ENCODE results near the gene SEMA6A.
"Not testable (repeated sequence)": the region's sequence is repeated elsewhere in the genome, so short reads cannot be mapped to it uniquely, and the experiment has no call there.

SEMA6A gene

DNA sequence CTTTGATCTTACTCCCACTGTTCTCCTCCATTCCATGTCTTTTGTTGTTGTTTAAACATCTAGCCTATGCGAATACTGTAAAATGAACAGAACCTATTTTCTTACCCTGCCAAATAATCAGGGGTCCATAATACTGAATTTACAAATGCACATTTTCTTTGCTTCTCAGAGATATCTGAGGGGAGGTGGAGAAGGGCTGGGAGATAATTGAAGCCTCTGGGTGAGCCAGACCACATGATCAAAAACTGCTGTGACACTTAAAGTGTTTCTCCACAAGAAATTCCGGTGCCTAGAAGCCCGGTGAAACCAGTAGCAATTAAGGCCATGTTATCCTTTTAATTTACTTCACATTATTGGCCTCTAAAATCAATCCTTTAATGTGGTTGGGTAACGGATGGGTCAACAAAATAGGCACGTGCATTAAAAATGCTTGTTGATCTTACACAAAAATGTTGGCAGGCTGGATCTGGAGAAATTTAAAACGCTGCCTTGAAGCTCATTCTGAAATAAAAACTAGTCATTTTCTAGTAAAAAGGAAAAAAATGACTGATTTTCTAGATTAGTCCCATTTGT lies 10.8 kb downstream of the SEMA6A start:
- Histone ChIP-seq H3K4me3 (ENCODE audit: low read depth in 1 of 2, low read length in 2 of 2) (no peak overlapping the region), H3K9ac (ENCODE audit: low read length) (no peak overlapping the region), H3K36me3 (ENCODE audit: insufficient read depth, low read length) (no peaks in the 10 kb centered on the region), H3K27me3 (ENCODE audit: control insufficient read depth in 1 of 2, insufficient read depth in 2 of 2, low read length in 2 of 2) (no peaks in the 10 kb centered on the region), H3K27ac (ENCODE audit: low read depth, low read length) (no peak overlapping the region), H3K9me3 (ENCODE audit: low read length) (no peaks in the 10 kb centered on the region), H3K4me1 (ENCODE audit: insufficient read depth, low read length) (peaks cover 15% of the 10 kb centered on the region)

DNA sequence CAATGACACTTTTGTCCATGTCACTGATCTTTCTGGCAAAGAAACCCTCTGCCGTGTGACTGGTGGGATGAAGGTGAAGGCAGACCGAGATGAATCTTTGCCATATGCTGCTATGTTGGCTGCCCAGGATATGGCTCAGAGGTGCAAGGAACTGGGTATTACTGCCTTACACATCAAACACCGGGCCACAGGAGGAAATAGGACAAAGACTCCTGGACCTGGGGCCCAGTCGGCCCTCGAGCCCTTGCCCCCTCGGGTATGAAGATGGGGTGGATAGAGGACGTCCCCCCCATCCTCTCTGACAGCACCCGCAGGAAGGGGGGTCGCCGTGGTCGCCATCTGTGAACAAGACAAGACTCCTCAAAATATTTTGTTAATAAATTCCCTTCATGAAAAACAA lies 12.0 kb downstream of the SEMA6A start:
- Histone ChIP-seq H3K9me3 (ENCODE audit: low read length) (no peaks in the 10 kb centered on the region), H3K4me1 (ENCODE audit: insufficient read depth, low read length) (peaks cover 15% of the 10 kb centered on the region), H3K36me3 (ENCODE audit: insufficient read depth, low read length) (no peaks in the 10 kb centered on the region), H3K27ac (ENCODE audit: low read depth, low read length) (no peak overlapping the region), H3K4me3 (ENCODE audit: low read depth in 1 of 2, low read length in 2 of 2) (no peak overlapping the region), H3K9ac (ENCODE audit: low read length) (no peak overlapping the region), H3K27me3 (ENCODE audit: control insufficient read depth in 1 of 2, insufficient read depth in 2 of 2, low read length in 2 of 2) (no peaks in the 10 kb centered on the region)

DNA sequence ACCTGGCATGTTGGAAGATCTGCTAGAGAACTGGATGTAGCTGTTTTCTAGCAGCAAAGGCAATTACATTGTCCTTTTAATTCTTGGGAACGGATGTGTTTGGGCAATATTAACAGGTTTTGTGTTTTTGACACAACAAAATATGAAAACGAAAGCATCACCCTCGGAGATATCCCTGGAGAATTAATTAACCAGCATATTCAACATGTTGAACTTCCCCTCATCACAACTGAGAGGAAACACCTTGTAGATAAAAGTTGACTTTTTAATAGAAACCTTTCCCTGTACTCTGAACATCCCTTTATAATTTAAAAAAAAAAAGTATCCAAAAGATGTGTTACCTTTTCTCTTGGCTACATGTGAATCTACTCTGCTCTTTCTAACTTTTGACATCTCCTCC lies 13.0 kb downstream of the SEMA6A start:
- Histone ChIP-seq H3K27ac (ENCODE audit: low read depth, low read length) (no peak overlapping the region), H3K9ac (ENCODE audit: low read length) (no peak overlapping the region), H3K4me3 (ENCODE audit: low read depth in 1 of 2, low read length in 2 of 2) (no peak overlapping the region), H3K9me3 (ENCODE audit: low read length) (no peaks in the 10 kb centered on the region), H3K4me1 (ENCODE audit: insufficient read depth, low read length) (peaks cover 15% of the 10 kb centered on the region), H3K27me3 (ENCODE audit: control insufficient read depth in 1 of 2, insufficient read depth in 2 of 2, low read length in 2 of 2) (no peaks in the 10 kb centered on the region), H3K36me3 (ENCODE audit: insufficient read depth, low read length) (no peaks in the 10 kb centered on the region)

DNA sequence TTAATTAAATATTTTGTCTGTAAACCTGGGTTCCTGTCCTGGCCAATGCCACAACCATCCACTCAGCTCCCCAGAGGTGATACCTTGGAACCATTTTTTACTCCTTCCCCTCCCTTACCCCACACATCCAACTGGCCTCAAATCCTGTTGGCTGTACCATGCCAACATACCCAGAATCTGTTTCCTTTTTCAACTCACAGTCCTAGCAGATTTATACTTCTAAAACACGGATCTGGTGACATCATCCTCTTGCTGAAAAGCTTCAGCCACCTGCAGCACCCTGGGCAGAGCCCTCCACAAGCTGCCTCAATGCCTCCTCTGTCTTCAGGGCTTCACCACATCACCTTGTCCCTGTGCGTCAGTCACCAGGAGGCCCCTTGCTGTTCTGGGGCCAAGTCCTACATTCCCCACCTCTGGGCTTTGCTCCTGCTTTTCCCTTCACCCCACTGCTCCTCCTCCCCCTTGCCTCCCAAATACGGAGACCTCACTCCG lies 14.9 kb downstream of the SEMA6A start:
- Histone ChIP-seq H3K4me1 (ENCODE audit: insufficient read depth, low read length) (peaks cover 20% of the 10 kb centered on the region), H3K4me3 (ENCODE audit: low read depth in 1 of 2, low read length in 2 of 2) (no peak overlapping the region), H3K9me3 (ENCODE audit: low read length) (no peaks in the 10 kb centered on the region), H3K27ac (ENCODE audit: low read depth, low read length) (no peak overlapping the region), H3K36me3 (ENCODE audit: insufficient read depth, low read length) (no peaks in the 10 kb centered on the region), H3K27me3 (ENCODE audit: control insufficient read depth in 1 of 2, insufficient read depth in 2 of 2, low read length in 2 of 2) (no peaks in the 10 kb centered on the region), H3K9ac (ENCODE audit: low read length) (no peak overlapping the region)

DNA sequence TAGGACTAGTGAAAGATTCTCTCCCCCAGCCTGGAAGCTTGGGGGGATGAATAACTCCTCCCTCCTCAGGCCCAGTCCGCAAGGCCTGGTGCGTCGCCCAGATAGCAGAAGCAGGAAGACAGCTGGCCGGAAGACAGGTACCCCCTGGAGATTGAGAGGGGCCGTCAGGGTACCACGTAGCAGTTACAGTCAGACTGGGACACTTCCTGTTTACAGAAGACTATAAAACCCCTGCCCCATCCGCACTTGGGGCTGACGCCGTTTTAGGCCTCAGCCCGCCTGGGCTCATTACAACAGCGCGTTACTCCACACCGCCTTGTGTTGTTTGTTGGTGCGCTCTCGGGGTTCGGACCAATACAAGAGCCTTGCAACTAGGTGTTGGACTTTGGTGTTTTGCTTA lies 15.4 kb downstream of the SEMA6A start:
- Histone ChIP-seq H3K9ac (ENCODE audit: low read length) (no peak overlapping the region), H3K4me1 (ENCODE audit: insufficient read depth, low read length) (peaks cover 18% of the 10 kb centered on the region), H3K4me3 (ENCODE audit: low read depth in 1 of 2, low read length in 2 of 2) (no peak overlapping the region), H3K27me3 (ENCODE audit: control insufficient read depth in 1 of 2, insufficient read depth in 2 of 2, low read length in 2 of 2) (no peaks in the 10 kb centered on the region), H3K36me3 (ENCODE audit: insufficient read depth, low read length) (no peaks in the 10 kb centered on the region), H3K9me3 (ENCODE audit: low read length) (no peaks in the 10 kb centered on the region), H3K27ac (ENCODE audit: low read depth, low read length) (no peak overlapping the region)

DNA sequence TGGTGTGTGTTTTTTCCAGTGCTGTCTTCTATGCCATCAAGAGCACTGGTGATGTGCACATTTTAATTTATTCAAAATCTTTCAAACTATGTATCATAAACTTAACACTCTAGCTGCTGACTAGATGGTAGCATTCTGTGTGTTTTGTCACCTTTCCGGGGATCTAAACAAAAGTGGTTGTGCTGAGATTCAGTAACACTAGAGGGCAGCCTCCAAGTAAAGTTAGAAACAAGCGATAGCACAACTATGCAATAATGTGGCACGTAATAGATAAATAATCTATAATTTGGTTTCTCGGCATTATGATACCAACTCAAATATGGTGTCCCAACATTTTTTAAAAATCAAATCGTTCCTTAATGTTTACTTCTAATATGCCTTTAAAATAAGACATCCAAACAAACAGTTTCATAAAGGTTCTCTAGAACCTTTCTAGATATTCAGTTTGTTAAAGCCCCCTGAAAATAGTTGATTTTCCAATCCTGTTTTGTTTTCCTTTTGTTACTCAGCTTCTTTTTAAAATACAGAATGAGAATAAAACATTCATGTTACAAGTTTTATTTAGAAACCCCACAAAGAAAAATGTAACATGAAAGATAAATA lies 16.9 kb downstream of the SEMA6A start:
- Histone ChIP-seq H3K9me3 (ENCODE audit: low read length) (no peaks in the 10 kb centered on the region), H3K4me1 (ENCODE audit: insufficient read depth, low read length) (peaks cover 15% of the 10 kb centered on the region), H3K9ac (ENCODE audit: low read length) (no peak overlapping the region), H3K4me3 (ENCODE audit: low read depth in 1 of 2, low read length in 2 of 2) (no peak overlapping the region), H3K36me3 (ENCODE audit: insufficient read depth, low read length) (no peaks in the 10 kb centered on the region), H3K27ac (ENCODE audit: low read depth, low read length) (no peak overlapping the region), H3K27me3 (ENCODE audit: control insufficient read depth in 1 of 2, insufficient read depth in 2 of 2, low read length in 2 of 2) (no peaks in the 10 kb centered on the region)

DNA sequence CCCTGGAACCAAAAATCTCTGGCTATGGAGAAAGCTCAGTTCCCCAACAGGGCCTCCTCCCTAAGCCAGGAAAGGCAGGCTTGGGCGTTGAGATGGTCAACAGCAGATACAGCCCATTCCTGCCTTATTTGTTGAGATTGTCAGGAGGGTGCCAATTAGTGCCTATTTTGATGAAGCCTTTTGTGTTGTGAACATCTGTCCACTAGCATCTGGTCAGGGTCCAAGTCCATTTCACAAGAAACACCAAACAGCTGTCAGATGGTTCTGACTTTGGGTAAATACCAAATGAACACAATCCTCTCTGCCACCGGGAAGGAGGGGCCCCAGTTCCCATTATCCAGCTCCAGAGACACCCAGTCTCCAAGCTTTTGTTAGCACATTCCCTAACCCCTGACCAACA lies 19.9 kb downstream of the SEMA6A start:
- H3K4me3 ChIP-seq (ENCODE audit: low read depth in 1 of 2, low read length in 2 of 2) = no peak overlapping the region
- no peaks in the 10 kb centered on the region for H3K27me3 ChIP-seq (ENCODE audit: control insufficient read depth in 1 of 2, insufficient read depth in 2 of 2, low read length in 2 of 2)
- H3K9me3 ChIP-seq (ENCODE audit: low read length) = no peaks in the 10 kb centered on the region
- no peak overlapping the region for H3K27ac ChIP-seq (ENCODE audit: low read depth, low read length)
- H3K4me1 ChIP-seq (ENCODE audit: insufficient read depth, low read length) = peaks cover 15% of the 10 kb centered on the region
- no peak overlapping the region for H3K9ac ChIP-seq (ENCODE audit: low read length)
- no peaks in the 10 kb centered on the region for H3K36me3 ChIP-seq (ENCODE audit: insufficient read depth, low read length)

DNA sequence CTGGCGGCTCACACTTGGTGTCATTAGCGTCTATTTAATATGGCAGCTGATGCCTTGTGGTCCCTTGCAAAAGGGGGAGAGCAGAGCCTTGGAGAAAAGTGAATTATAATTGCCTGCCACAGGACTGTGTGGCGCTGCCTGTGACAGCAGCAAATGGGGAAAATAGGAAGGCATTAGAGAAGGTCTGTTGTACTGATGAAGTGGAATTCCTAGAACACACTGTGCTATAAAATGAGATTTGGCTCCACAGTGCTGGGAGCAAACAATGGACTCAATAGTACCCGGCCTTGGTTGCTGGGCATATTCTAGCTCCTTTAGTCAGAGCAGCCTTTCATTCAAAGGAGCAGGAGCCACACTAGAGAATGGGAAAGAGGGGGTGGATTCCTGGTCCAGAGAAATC lies 21.3 kb downstream of the SEMA6A start:
- no peaks in the 10 kb centered on the region for H3K27me3 ChIP-seq (ENCODE audit: control insufficient read depth in 1 of 2, insufficient read depth in 2 of 2, low read length in 2 of 2)
- H3K9ac ChIP-seq (ENCODE audit: low read length) = no peak overlapping the region
- peaks cover 15% of the 10 kb centered on the region for H3K4me1 ChIP-seq (ENCODE audit: insufficient read depth, low read length)
- no peaks in the 10 kb centered on the region for H3K36me3 ChIP-seq (ENCODE audit: insufficient read depth, low read length)
- no peaks in the 10 kb centered on the region for H3K9me3 ChIP-seq (ENCODE audit: low read length)
- no peak overlapping the region for H3K27ac ChIP-seq (ENCODE audit: low read depth, low read length)
- no peak overlapping the region for H3K4me3 ChIP-seq (ENCODE audit: low read depth in 1 of 2, low read length in 2 of 2)

DNA sequence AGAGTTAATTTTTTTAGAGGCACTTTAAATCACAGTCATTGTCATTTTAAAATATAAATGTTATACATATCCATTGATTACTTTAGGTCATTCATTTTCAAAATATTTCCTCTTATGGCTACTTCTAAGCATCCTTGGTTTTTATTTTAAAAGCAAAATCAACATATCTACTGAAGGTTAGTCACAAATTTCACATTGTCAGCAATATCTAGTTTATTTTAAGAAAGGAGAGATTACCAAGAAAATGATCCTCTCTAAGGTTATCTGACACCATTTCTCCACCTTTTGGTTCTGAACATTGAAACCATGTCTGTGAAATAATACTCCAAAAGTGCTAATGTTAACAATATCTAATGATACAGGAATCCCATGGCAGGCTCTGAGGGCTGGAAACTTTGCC lies 24.5 kb downstream of the SEMA6A start:
- no peak overlapping the region for H3K9ac ChIP-seq (ENCODE audit: low read length)

DNA sequence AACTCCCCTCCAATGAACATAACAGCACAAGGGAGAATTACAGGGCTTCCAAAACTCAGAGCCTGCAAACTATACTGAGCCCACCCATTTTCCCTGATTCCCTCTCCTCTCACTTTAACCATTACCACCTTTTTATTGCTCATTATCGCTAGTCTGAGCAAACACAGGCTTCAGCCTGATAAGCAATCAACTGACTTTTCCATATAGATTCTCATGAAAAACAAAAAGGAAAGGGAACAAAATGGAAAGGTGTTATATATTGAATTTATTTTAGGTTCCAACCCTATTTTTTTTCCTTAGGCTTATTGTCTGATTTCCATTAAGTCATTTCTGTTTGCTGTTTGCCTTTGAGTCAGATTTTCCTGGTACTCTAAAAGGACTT lies 27.9 kb downstream of the SEMA6A start:
- Histone ChIP-seq H3K4me3 (ENCODE audit: low read depth in 1 of 2, low read length in 2 of 2) (no peak overlapping the region), H3K27ac (ENCODE audit: low read depth, low read length) (no peak overlapping the region)

More for the DNA sequence above, 24.5 kb downstream of the SEMA6A start:
- Histone ChIP-seq H3K27ac (ENCODE audit: low read depth, low read length) (no peak overlapping the region), H3K4me1 (ENCODE audit: insufficient read depth, low read length) (peaks cover 14% of the 10 kb centered on the region), H3K27me3 (ENCODE audit: control insufficient read depth in 1 of 2, insufficient read depth in 2 of 2, low read length in 2 of 2) (no peaks in the 10 kb centered on the region), H3K36me3 (ENCODE audit: insufficient read depth, low read length) (no peaks in the 10 kb centered on the region), H3K4me3 (ENCODE audit: low read depth in 1 of 2, low read length in 2 of 2) (no peak overlapping the region), H3K9me3 (ENCODE audit: low read length) (no peaks in the 10 kb centered on the region)

DNA sequence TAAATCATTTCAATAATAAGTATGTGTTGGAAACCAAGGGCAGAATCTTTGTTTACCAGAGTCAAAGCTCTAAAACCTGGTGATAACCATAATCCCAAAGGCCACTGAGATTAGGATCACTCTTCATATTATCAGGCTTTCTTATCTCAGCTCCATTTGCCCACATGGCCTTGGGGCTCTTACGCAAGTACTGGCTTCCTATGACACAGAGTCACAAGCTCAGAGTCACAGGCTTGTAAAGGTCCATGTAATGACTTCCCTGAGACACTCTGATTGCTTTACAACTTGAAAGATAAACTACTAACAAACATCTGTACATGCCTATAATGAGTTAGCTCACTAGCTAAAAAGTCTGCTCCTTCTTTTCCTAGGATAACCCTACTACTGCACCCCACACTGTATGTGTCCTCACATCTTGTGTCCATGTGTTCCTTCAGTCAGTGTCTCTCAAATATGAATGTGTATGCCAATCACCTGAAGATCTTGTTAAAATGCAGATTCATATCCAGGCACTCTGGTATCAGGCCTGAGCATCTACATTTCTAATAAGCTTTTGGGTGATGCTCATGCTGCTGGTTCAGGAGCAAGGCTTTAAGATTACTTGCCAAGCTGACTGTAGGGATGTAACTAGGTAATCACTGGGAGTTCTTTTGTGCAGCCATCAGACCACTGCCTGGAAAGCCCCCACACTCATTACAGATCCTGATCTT lies 28.4 kb downstream of the SEMA6A start:
- H3K4me1 ChIP-seq (ENCODE audit: insufficient read depth, low read length) = no peaks in the 10 kb centered on the region
- H3K4me3 ChIP-seq (ENCODE audit: low read depth in 1 of 2, low read length in 2 of 2) = no peak overlapping the region
- no peak overlapping the region for H3K27ac ChIP-seq (ENCODE audit: low read depth, low read length)

More for the DNA sequence above, 27.9 kb downstream of the SEMA6A start:
- Histone ChIP-seq H3K4me1 (ENCODE audit: insufficient read depth, low read length) (no peaks in the 10 kb centered on the region), H3K27me3 (ENCODE audit: control insufficient read depth in 1 of 2, insufficient read depth in 2 of 2, low read length in 2 of 2) (no peaks in the 10 kb centered on the region), H3K9ac (ENCODE audit: low read length) (no peak overlapping the region), H3K9me3 (ENCODE audit: low read length) (no peaks in the 10 kb centered on the region), H3K36me3 (ENCODE audit: insufficient read depth, low read length) (no peaks in the 10 kb centered on the region)

DNA sequence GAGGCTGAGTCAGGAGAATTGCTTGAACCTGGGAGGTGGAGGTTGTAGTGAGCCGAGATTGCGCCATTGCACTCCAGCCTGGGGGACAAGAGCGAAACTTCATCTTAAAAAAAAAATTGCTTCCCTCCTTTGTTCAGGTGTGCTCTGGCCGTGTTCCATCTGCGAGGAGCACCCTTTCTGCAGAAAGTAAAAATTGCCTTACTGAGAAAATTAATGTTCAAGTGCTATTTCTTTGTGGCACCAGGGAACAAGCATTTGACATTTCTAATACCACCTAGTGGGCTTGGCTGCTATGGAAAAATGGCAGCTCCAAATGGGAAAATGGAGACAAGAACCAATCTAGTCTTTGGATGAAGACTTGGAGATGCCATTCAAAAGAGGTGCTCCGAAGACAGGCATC lies 29.2 kb downstream of the SEMA6A start:
- H3K27ac ChIP-seq (ENCODE audit: low read depth, low read length); H3K4me1 ChIP-seq (ENCODE audit: insufficient read depth, low read length); H3K36me3 ChIP-seq (ENCODE audit: insufficient read depth, low read length); H3K9me3 ChIP-seq (ENCODE audit: low read length); H3K27me3 ChIP-seq (ENCODE audit: control insufficient read depth in 1 of 2, insufficient read depth in 2 of 2, low read length in 2 of 2); H3K4me3 ChIP-seq (ENCODE audit: low read depth in 1 of 2, low read length in 2 of 2); H3K9ac ChIP-seq (ENCODE audit: low read length): not testable (repeated sequence)

More for the DNA sequence above, 28.4 kb downstream of the SEMA6A start:
- Histone ChIP-seq H3K9me3 (ENCODE audit: low read length) (no peaks in the 10 kb centered on the region), H3K9ac (ENCODE audit: low read length) (no peak overlapping the region), H3K36me3 (ENCODE audit: insufficient read depth, low read length) (no peaks in the 10 kb centered on the region), H3K27me3 (ENCODE audit: control insufficient read depth in 1 of 2, insufficient read depth in 2 of 2, low read length in 2 of 2) (no peaks in the 10 kb centered on the region)

Measured in muscle layer of colon (tissue), 2 donors.